ENCODE results near the gene CDKAL1. TPM values are rescaled to one million over a fixed set of nuclear protein-coding genes. Genes with fewer than 3 reads are reported as not detected.

CDKAL1 gene
- total RNA-seq, 8 experiments from 2014 or later: 16.1 to 25.2 (median 20.2) TPM

DNA sequence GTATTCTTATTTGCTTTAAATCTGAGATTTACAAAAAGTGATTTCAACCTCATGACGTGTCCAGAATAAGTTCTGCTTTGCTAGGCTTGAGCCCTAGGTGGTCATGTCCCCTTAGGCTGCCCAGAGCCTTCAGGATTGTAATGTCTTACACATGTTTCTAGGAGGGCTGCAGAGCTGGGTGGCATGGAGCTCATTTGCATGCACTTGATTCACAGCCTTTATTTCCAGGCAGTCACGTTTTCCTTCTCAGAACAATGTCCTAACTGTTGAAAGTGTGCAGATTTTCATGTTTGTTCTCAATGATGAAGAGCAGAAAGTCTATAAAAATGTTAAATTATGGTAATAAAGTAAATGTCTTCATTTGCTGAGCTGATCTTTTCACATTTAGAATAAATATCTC, 610.7 kb downstream of the CDKAL1 start:
- 0 to 82% (median 30%) methylated on average over 1 to 2 of the region's 2 CpGs; no CpG with 5 or more reads in 3 of the 10 experiments for WGBS, 10 experiments
- in situ Hi-C loops (cut with MboI; ENCODE audit: low pct_unique_long_range_greater_than_20kb in 2 of 9, low sequenced_read_pairs in 9 of 9, unreplicated experiment in 9 of 9): no loop called here
- H3K27ac ChIP-seq: no peak overlapping the region
- no peak overlapping the region for H3K4me3 ChIP-seq
- H3K4me1 ChIP-seq (replicated peaks in 1 of 2): peaks cover 10 to 39% of the 10 kb centered on the region in 2 donors
- peak; percentile 69 to 98 (median 85) for ATAC-seq (replicated peaks in 6 of 8)

DNA sequence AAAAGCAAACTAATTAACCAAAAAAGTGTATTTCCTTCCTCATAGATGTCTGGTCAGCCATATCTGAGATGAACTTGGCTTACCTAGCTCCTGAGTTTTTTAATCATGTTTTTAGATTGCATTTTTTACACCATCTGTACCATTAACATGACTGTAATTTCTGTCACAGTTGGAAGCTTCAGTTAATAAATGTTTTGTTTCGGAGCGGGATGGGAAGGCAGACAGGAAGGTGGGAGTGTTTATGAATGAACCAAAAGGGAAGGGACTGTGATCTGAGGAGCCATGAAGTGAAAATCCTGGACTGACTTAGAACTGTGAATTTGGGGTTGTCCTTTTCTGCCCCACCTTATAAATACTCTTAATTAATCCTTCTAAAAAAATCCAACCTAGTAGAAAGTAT, 613.7 kb downstream of the CDKAL1 start:
- Histone ChIP-seq H3K4me3 (no peak overlapping the region), H3K27ac (no peak overlapping the region), H3K4me1 (replicated peaks in 1 of 2) (peaks cover 14 to 48% of the 10 kb centered on the region in 2 donors)
- ATAC-seq (replicated peaks in 6 of 8): no peak
- in situ Hi-C loops (cut with MboI; ENCODE audit: low pct_unique_long_range_greater_than_20kb in 2 of 9, low sequenced_read_pairs in 9 of 9, unreplicated experiment in 9 of 9): no loop called here
- WGBS, 10 experiments: 63 to 100% (median 80%) methylated on average over 1 to 2 of the region's 2 CpGs; no CpG with 5 or more reads in 1 of the 10 experiments

DNA sequence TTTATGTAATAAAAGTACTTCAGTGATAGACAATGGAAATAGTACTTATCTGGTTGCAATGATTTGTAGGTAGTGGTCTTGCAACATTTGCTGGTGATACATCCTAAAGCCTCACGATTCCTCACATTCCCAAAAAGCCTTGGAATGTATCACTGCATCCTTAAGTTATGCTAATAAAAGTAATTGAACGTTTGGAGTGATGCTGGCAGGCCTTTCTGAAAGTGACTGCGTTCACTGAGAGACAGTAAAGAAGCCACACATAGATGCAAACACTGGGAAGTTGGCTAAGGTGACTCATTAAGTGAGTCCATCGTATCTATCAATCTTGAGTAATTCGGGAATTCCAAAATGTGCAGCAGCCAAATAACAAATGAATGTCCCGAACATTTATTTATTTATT, 615.2 kb downstream of the CDKAL1 start:
- 32 to 100% (median 91%) methylated on average over 1 to 5 of the region's 6 CpGs; no CpG with 5 or more reads in 1 of the 10 experiments for WGBS, 10 experiments
- H3K4me3 ChIP-seq: no peak overlapping the region
- peaks cover 10 to 36% of the 10 kb centered on the region in 2 donors for H3K4me1 ChIP-seq (replicated peaks in 1 of 2)
- in situ Hi-C loops (cut with MboI; ENCODE audit: low pct_unique_long_range_greater_than_20kb in 2 of 9, low sequenced_read_pairs in 9 of 9, unreplicated experiment in 9 of 9): no loop called here
- no peak for ATAC-seq (replicated peaks in 6 of 8)
- no peak overlapping the region for H3K27ac ChIP-seq

DNA sequence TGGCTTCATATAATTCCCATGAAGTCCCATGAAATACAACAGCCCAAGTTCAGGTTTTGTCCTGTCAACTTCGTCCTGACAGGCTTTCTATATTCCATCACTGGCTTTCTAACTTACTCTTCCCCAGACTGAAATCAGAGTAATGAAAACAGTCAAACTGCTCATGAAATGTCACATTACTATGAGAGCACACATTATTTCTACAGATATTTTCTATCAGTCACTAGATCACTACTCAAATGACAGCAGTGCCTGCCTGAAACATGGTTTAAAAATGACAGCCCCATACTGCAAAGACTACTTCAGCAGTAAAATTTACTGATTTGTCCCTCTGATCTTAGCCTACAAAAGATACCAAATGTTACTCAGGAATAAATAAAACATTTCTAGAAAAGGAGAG, 616.4 kb downstream of the CDKAL1 start:
- in situ Hi-C loops (cut with MboI; ENCODE audit: low pct_unique_long_range_greater_than_20kb in 2 of 9, low sequenced_read_pairs in 9 of 9, unreplicated experiment in 9 of 9): no loop called here
- peak in 2 of 8 experiments; percentile 43 to 53 for ATAC-seq (replicated peaks in 6 of 8)
- no peak overlapping the region for H3K4me3 ChIP-seq
- peaks cover 4 to 24% of the 10 kb centered on the region in 2 donors for H3K4me1 ChIP-seq (replicated peaks in 1 of 2)
- WGBS, 10 experiments: 78 to 100% (median 100%) methylated on average over 1 of the region's 1 CpG; no CpG with 5 or more reads in 2 of the 10 experiments
- H3K27ac ChIP-seq: peak overlapping the region in 1 of 2 donors; percentile 11

DNA sequence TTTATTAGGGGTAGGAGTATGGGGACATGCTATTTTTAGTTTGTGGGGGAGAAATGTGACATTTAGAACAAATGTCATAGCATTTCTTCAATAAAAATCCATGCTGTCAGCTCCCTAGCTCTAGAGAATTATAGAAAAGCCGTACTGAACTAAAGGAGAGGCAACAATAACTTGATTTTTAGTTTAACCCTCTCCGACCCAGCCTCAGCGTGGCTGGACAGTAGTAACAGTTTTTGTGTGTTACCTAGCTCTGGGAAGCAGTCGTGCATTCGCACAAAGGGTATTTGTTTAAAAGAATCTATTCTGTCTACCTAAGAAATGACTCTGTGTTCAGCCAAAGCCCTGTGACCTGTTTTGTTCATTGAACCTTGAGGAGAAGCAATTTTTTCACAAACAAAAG, 616.9 kb downstream of the CDKAL1 start:
- H3K4me1 ChIP-seq (replicated peaks in 1 of 2): peaks cover 4 to 20% of the 10 kb centered on the region in 2 donors
- ATAC-seq (replicated peaks in 6 of 8): no peak
- 8 to 92% (median 64%) methylated on average over 1 to 5 of the region's 5 CpGs for WGBS, 10 experiments
- H3K4me3 ChIP-seq: no peak overlapping the region
- peak overlapping the region in 1 of 2 donors; percentile 11 for H3K27ac ChIP-seq
- in situ Hi-C loops (cut with MboI; ENCODE audit: low pct_unique_long_range_greater_than_20kb in 2 of 9, low sequenced_read_pairs in 9 of 9, unreplicated experiment in 9 of 9): no loop called here

DNA sequence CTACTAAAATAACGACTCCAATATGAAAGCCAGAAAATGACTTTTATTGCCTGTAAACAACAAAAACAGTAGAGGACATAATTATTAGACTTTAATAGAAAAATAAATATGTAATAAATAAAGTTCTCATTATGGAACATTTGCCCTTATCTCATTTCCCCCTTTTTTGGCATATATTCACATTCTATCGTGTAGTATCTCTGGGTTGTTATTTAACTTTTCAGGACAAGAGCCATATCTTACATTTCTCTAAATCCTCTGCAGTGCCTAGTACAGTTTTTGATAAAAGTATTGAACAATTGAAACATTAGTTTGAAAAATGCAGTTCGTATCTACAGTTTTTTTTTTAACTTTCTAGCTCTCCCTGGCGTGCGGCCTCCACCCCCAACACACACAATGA, 617.3 kb downstream of the CDKAL1 start:
- in situ Hi-C loops (cut with MboI; ENCODE audit: low pct_unique_long_range_greater_than_20kb in 2 of 9, low sequenced_read_pairs in 9 of 9, unreplicated experiment in 9 of 9): no loop called here
- Histone ChIP-seq H3K4me3 (no peak overlapping the region), H3K27ac (no peak overlapping the region), H3K4me1 (replicated peaks in 1 of 2) (peaks cover 4 to 20% of the 10 kb centered on the region in 2 donors)
- ATAC-seq (replicated peaks in 6 of 8): no peak
- WGBS, 10 experiments: 69 to 100% (median 90%) methylated on average over 2 to 5 of the region's 5 CpGs

DNA sequence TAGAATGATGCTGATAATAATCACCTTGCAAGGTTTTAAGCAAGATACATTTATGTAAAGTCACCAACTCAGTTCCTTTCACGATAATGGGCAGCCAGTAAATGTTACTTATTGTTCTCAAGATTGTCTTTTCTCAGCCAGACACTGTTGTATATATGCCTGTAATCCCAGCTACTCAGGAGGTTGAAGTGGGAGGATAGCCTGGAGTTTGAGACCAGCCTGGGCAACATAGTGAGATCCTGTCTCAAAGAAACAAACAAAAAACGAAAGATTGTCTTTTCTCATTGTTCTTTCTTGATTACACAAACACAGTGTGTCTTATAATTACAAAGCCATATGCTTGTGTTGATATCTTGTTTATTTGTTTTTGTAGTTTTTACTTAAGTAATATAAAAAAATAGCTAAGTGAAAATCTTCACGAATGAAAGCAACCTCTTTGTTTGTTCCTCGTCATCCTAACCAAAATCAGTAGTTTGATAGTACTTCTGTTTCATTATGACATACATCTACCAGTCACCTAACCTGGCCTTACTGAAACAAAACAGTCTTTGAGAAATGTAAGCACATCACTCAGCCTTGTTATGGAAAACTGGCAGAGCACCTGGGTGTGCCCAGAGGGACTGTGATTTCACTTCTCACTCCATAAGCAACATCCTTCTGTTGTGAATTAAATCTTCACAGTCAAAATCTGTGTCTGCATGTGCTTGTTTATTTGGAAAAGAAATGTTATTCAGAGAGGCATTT, 623.1 kb downstream of the CDKAL1 start:
- Histone ChIP-seq H3K4me3 (no peak overlapping the region), H3K4me1 (replicated peaks in 1 of 2) (peaks cover 2 to 7% of the 10 kb centered on the region in 2 donors), H3K27ac (no peak overlapping the region)
- ATAC-seq (replicated peaks in 6 of 8): no peak
- WGBS, 10 experiments: 40 to 100% (median 80%) methylated on average over 1 to 4 of the region's 4 CpGs; no CpG with 5 or more reads in 2 of the 10 experiments
- in situ Hi-C loops (cut with MboI; ENCODE audit: low pct_unique_long_range_greater_than_20kb in 2 of 9, low sequenced_read_pairs in 9 of 9, unreplicated experiment in 9 of 9): no loop called here

- H3K4me3 ChIP-seq: no peak overlapping the region
- H3K4me1 ChIP-seq (replicated peaks in 1 of 2): peaks cover 2 to 7% of the 10 kb centered on the region in 2 donors
- no peak for ATAC-seq (replicated peaks in 6 of 8)
- 57 to 100% (median 89%) methylated on average over 1 of the region's 1 CpG; no CpG with 5 or more reads in 1 of the 10 experiments for WGBS, 10 experiments
- H3K27ac ChIP-seq: no peak overlapping the region
- in situ Hi-C loops (cut with MboI; ENCODE audit: low pct_unique_long_range_greater_than_20kb in 2 of 9, low sequenced_read_pairs in 9 of 9, unreplicated experiment in 9 of 9): no loop called here
Observed at GRCh38 chr6:21158149-21158548, 623.9 kb downstream of the CDKAL1 start.

- Histone ChIP-seq H3K4me3 (no peak overlapping the region), H3K27ac (no peak overlapping the region), H3K4me1 (replicated peaks in 1 of 2) (peaks cover 2 to 7% of the 10 kb centered on the region in 2 donors)
- in situ Hi-C loops (cut with MboI; ENCODE audit: low pct_unique_long_range_greater_than_20kb in 2 of 9, low sequenced_read_pairs in 9 of 9, unreplicated experiment in 9 of 9): no loop called here
- no peak for ATAC-seq (replicated peaks in 6 of 8)
- WGBS, 10 experiments: 25 to 83% (median 54%) methylated on average over 1 of the region's 1 CpG; no CpG with 5 or more reads in 2 of the 10 experiments
Observed at GRCh38 chr6:21158873-21159272, 624.6 kb downstream of the CDKAL1 start.

DNA sequence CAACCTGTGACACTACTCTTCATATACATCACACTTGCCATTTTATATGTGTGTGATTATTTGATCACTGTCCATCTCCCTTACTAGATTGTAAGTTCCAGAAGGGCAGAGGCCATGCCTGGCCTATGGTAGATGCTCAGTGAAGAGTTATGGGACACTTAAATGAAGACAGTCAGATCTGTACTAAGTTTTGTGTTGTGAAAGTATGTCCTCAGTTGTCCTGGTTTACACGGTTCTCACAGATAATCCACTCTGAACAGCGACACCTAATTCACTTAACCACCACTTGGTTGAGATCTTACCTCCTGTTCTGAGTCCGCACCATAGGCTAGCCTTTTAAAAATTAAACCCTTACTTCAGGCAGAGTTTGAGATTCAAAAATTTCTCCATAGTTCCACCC, 625.2 kb downstream of the CDKAL1 start:
- no peak for ATAC-seq (replicated peaks in 6 of 8)
- no peak overlapping the region for H3K4me3 ChIP-seq
- peaks cover 6 to 7% of the 10 kb centered on the region in 2 donors for H3K4me1 ChIP-seq (replicated peaks in 1 of 2)
- in situ Hi-C loops (cut with MboI; ENCODE audit: low pct_unique_long_range_greater_than_20kb in 2 of 9, low sequenced_read_pairs in 9 of 9, unreplicated experiment in 9 of 9): no loop called here
- H3K27ac ChIP-seq: no peak overlapping the region
- 86 to 100% (median 100%) methylated on average over 1 to 3 of the region's 3 CpGs; no CpG with 5 or more reads in 4 of the 10 experiments for WGBS, 10 experiments

- H3K27ac ChIP-seq: no peak overlapping the region
- no peak overlapping the region for H3K4me3 ChIP-seq
- H3K4me1 ChIP-seq (replicated peaks in 1 of 2): peaks cover 7 to 11% of the 10 kb centered on the region in 2 donors
- no peak for ATAC-seq (replicated peaks in 6 of 8)
- in situ Hi-C loops (cut with MboI; ENCODE audit: low pct_unique_long_range_greater_than_20kb in 2 of 9, low sequenced_read_pairs in 9 of 9, unreplicated experiment in 9 of 9): no loop called here
- WGBS, 10 experiments: 55 to 100% (median 82%) methylated on average over 2 to 4 of the region's 4 CpGs
Observed at GRCh38 chr6:21161707-21162106, 627.5 kb downstream of the CDKAL1 start.

- Histone ChIP-seq H3K4me3 (no peak overlapping the region), H3K4me1 (replicated peaks in 1 of 2) (peaks cover 10 to 11% of the 10 kb centered on the region in 2 donors), H3K27ac (no peak overlapping the region)
- 74 to 98% (median 93%) methylated on average over 3 to 13 of the region's 13 CpGs; no CpG with 5 or more reads in 1 of the 10 experiments for WGBS, 10 experiments
- peak in 1 of 8 experiments; percentile 27 for ATAC-seq (replicated peaks in 6 of 8)
- in situ Hi-C loops (cut with MboI; ENCODE audit: low pct_unique_long_range_greater_than_20kb in 2 of 9, low sequenced_read_pairs in 9 of 9, unreplicated experiment in 9 of 9): no loop called here
Observed at GRCh38 chr6:21163110-21163837, 629.0 kb downstream of the CDKAL1 start.

DNA sequence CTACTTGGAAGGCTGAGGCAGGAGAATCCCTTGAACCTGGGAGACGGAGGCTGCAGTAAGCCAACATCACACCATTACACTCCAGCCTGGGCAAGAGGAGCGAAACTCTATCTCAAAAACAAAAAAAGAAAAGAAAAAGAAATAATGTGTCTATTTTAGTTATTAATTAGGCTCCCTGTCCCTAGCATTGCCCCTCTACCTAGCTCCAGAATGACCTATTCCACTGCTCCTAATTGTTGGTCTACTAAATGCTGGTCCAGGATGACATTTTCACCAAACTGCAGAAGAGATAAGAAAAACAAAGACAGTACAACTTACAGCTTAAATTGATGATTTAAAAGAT, 629.6 kb downstream of the CDKAL1 start:
- in situ Hi-C loops (cut with MboI; ENCODE audit: low pct_unique_long_range_greater_than_20kb in 2 of 9, low sequenced_read_pairs in 9 of 9, unreplicated experiment in 9 of 9): no loop called here
- H3K4me3 ChIP-seq: no peak overlapping the region
- H3K4me1 ChIP-seq (replicated peaks in 1 of 2): peaks cover 8 to 9% of the 10 kb centered on the region in 2 donors
- 80 to 100% (median 100%) methylated on average over 1 to 2 of the region's 2 CpGs; no CpG with 5 or more reads in 4 of the 10 experiments for WGBS, 10 experiments
- no peak overlapping the region for H3K27ac ChIP-seq
- no peak for ATAC-seq (replicated peaks in 6 of 8)

All from motor neuron (in vitro differentiated cells).